Stomach (tissue), 4 donors: ENCODE measurements around the gene FBXW11.
"Not testable (repeated sequence)": the region's sequence is repeated elsewhere in the genome, so short reads cannot be mapped to it uniquely, and the experiment has no call there.

Experiments used
- POLR2A ChIP-seq, 4 donors: fragments of 450-650 bp; IDR thresholded peaks; one replicate each; pipeline ENCODE4 v1.6.1; 2016; ENCODE audit warnings: antibody characterized with exemption in 4 of 4, control low read depth in 2 of 4, mild to moderate bottlenecking in 1 of 4, moderate library complexity in 1 of 4
- POLR2AphosphoS5 ChIP-seq, 3 donors: sonication (generic); formaldehyde crosslinking; IDR thresholded peaks; one replicate each; pipeline ENCODE4 v1.6.1; 2016; ENCODE audit warnings: antibody characterized with exemption in 3 of 3

GRCh38 chr5:171941675-171942074, 64.8 kb downstream of the FBXW11 start:
- not testable (repeated sequence) for TF ChIP-seq POLR2A (IDR thresholded peaks at IDR 0.05)
- peak in 1 of 3 donors; percentile 23 for TF ChIP-seq POLR2AphosphoS5 (IDR thresholded peaks at IDR 0.05)
